Neutrophil (primary cell): ENCODE data around the gene PCDHB9.
"Not testable (repeated sequence)": the region's sequence is repeated elsewhere in the genome, so short reads cannot be mapped to it uniquely, and the experiment has no call there.

ENCODE experiments used
- H3K27ac ChIP-seq: fragments of 200-600 bp; sonication (generic); 2 replicates; pipeline ENCODE4 v1.5.1; 2016; ENCODE audit warnings: mild to moderate bottlenecking, moderate library complexity
- H3K27me3 ChIP-seq: fragments of 200-600 bp; sonication (generic); 2 replicates; pipeline ENCODE4 v1.6.0; 2016; ENCODE audit warnings: mild to moderate bottlenecking
- H3K36me3 ChIP-seq: fragments of 200-600 bp; sonication (generic); 2 replicates; pipeline ENCODE4 v1.5.1; 2017
- H3K4me1 ChIP-seq, 2 experiments: fragments of 200-600 bp in 1 of 2; sonication (generic) in 1 of 2; 1 replicate in 1 of 2; 2 replicates in 1 of 2; pipeline versions ENCODE4 v1.5.1 to v1.6.1; 2013 to 2016; ENCODE audit warnings: low read depth in 1 of 2, low read length in 1 of 2, mild to moderate bottlenecking in 1 of 2, moderate library complexity in 1 of 2; ENCODE audit not compliant: control insufficient read depth in 1 of 2, insufficient read depth in 1 of 2
- H3K4me3 ChIP-seq, 2 experiments: fragments of 200-600 bp in 1 of 2; sonication (generic) in 1 of 2; 1 replicate in 1 of 2; 2 replicates in 1 of 2; pipeline ENCODE4 v1.5.1; 2013 to 2016; ENCODE audit warnings: low read depth in 1 of 2, low read length in 1 of 2, mild to moderate bottlenecking in 1 of 2, moderate library complexity in 1 of 2
- H3K9me3 ChIP-seq: fragments of 200-600 bp; sonication (generic); 2 replicates; pipeline ENCODE4 v1.5.1; 2016
- TF ChIP-seq, protein P1 (sequence below): fragments of 200-600 bp; sonication (generic); IDR thresholded peaks from 2 replicates; pipeline ENCODE4 v1.5.1; 2016; ENCODE audit warnings: antibody characterized with exemption

PCDHB9 gene

DNA sequence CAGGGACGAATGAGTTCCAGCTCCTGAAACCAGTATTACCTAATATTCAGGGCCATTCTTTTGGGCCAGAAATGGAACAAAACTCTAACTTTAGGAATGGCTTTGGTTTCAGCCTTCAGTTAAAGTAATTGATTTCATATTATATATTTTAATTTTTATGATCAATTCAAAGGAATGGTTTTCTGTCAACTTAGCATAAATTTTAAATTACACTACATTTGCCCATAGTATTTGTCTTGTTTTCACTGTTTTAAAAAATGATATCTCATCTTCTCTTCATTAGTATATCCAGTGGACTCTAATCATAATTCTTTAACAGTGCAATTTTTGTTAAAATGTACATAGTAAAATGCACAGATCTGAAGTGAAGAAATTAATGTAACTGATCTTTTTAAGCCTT is 6.6 kb upstream of the PCDHB9 start:
- Histone ChIP-seq H3K27ac (no peak overlapping the region), H3K27me3 (peaks cover 70% of the 10 kb centered on the region), H3K36me3 (no peaks in the 10 kb centered on the region), H3K4me3 (no peak overlapping the region), H3K4me1 (no peaks in the 10 kb centered on the region), H3K9me3 (peaks cover 29% of the 10 kb centered on the region)
- TF ChIP-seq, protein P1, sequence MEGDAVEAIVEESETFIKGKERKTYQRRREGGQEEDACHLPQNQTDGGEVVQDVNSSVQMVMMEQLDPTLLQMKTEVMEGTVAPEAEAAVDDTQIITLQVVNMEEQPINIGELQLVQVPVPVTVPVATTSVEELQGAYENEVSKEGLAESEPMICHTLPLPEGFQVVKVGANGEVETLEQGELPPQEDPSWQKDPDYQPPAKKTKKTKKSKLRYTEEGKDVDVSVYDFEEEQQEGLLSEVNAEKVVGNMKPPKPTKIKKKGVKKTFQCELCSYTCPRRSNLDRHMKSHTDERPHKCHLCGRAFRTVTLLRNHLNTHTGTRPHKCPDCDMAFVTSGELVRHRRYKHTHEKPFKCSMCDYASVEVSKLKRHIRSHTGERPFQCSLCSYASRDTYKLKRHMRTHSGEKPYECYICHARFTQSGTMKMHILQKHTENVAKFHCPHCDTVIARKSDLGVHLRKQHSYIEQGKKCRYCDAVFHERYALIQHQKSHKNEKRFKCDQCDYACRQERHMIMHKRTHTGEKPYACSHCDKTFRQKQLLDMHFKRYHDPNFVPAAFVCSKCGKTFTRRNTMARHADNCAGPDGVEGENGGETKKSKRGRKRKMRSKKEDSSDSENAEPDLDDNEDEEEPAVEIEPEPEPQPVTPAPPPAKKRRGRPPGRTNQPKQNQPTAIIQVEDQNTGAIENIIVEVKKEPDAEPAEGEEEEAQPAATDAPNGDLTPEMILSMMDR, result no peak

DNA sequence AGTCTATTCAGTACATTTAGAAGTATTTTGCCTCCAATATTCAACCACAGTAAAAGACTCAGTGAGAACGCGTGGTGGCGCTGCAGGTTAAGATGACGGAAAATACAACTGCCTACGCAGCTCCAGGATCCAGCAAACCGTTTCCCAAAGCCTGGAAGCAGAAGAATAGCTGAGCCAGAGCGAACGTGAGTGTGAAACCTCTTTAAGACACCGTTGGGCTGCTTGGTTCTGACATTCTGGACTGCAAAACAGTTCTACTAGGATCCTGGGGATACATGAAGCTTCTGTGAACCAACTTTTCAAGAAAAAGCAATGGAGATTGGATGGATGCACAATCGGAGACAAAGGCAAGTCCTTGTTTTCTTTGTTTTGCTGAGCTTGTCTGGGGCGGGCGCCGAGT is 4.7 kb upstream of the PCDHB9 start, which contains the start of gene PCDHB16:
Gene PCDHB16 (plus strand): TSS at position 140 of the 400 bp plus-strand sequence. CDS start 173 bp downstream, at position 313.
- H3K27me3 ChIP-seq, result peaks cover 55% of the 10 kb centered on the region
- H3K36me3 ChIP-seq, result no peaks in the 10 kb centered on the region
- TF ChIP-seq, protein P1, result no peak
- H3K9me3 ChIP-seq, result peaks cover 23% of the 10 kb centered on the region
- H3K4me3 ChIP-seq, result no peak within 1 kb of the TSS
- no peak within 1 kb of the TSS for H3K27ac ChIP-seq
- H3K4me1 ChIP-seq, result no peaks in the 10 kb centered on the region

DNA sequence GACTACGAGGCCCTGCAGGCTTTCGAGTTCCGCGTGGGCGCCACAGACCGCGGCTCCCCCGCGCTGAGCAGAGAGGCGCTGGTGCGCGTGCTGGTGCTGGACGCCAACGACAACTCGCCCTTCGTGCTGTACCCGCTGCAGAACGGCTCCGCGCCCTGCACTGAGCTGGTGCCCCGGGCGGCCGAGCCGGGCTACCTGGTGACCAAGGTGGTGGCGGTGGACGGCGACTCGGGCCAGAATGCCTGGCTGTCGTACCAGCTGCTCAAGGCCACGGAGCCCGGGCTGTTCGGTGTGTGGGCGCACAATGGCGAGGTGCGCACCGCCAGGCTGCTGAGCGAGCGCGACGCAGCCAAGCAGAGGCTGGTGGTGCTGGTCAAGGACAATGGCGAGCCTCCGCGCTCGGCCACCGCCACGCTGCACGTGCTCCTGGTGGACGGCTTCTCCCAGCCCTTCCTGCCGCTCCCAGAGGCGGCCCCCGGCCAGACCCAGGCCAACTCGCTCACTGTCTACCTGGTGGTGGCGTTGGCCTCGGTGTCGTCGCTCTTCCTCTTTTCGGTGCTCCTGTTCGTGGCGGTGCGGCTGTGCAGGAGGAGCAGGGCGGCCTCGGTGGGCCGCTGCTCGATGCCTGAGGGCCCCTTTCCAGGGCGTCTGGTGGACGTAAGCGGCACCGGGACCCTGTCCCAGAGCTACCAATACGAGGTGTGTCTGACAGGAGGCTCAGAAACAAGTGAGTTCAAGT is 2.7 kb upstream of the PCDHB9 start:
- H3K27me3 ChIP-seq, result peaks cover 53% of the 10 kb centered on the region
- H3K4me3 ChIP-seq, H3K36me3 ChIP-seq, H3K27ac ChIP-seq, H3K4me1 ChIP-seq: not testable (repeated sequence)
- peaks cover 10% of the 10 kb centered on the region for H3K9me3 ChIP-seq

DNA sequence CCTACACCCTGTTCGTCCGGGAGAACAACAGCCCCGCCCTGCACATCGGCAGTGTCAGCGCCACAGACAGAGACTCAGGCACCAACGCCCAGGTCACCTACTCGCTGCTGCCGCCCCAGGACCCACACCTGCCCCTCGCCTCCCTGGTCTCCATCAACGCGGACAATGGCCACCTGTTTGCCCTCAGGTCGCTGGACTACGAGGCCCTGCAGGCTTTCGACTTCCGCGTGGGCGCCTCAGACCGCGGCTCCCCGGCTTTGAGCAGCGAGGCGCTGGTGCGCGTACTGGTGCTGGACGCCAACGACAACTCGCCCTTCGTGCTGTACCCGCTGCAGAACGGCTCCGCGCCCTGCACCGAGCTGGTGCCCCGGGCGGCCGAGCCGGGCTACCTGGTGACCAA is 1.7 kb downstream of the PCDHB9 start:
- H3K27ac ChIP-seq, H3K36me3 ChIP-seq, H3K4me3 ChIP-seq, H3K4me1 ChIP-seq, H3K9me3 ChIP-seq: not testable (repeated sequence)
- peaks cover 33% of the 10 kb centered on the region for H3K27me3 ChIP-seq

DNA sequence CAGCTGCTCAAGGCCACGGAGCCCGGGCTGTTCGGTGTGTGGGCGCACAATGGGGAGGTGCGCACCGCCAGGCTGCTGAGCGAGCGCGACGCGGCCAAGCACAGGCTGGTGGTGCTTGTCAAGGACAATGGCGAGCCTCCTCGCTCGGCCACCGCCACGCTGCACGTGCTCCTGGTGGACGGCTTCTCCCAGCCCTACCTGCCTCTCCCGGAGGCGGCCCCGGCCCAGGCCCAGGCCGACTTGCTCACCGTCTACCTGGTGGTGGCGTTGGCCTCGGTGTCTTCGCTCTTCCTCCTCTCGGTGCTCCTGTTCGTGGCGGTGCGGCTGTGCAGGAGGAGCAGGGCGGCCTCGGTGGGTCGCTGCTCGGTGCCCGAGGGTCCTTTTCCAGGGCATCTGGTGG is 2.2 kb downstream of the PCDHB9 start:
- H3K4me3 ChIP-seq, H3K36me3 ChIP-seq, H3K4me1 ChIP-seq, H3K9me3 ChIP-seq, H3K27ac ChIP-seq: not testable (repeated sequence)
- H3K27me3 ChIP-seq, result peaks cover 32% of the 10 kb centered on the region

DNA sequence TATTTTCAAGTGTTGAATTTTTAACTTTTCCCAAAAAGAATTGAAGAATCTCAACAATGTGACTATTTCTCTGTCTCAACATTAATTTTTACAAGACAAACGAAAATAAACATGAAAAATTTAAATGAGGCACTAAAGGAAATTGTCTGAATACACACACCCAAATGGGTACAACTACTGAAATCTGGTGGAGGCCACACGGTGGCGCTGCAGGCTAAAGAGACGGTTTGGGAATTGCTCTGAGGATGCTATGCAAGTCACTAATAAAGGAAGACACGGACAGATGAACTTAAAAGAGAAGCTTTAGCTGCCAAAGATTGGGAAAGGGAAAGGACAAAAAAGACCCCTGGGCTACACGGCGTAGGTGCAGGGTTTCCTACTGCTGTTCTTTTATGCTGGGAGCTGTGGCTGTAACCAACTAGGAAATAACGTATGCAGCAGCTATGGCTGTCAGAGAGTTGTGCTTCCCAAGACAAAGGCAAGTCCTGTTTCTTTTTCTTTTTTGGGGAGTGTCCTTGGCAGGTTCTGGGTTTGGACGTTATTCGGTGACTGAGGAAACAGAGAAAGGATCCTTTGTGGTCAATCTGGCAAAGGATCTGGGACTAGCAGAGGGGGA is 5.3 kb downstream of the PCDHB9 start, which contains the start of gene PCDHB10:
Gene PCDHB10 (plus strand): TSS at position 244 of the 616 bp plus-strand sequence. CDS start 200 bp downstream, at position 444.
- H3K9me3 ChIP-seq, result no peaks in the 10 kb centered on the region
- H3K4me3 ChIP-seq, result no peak within 1 kb of the TSS
- H3K27ac ChIP-seq, result no peak within 1 kb of the TSS
- H3K36me3 ChIP-seq, result no peaks in the 10 kb centered on the region
- TF ChIP-seq, protein P1, result no peak
- peaks cover 23% of the 10 kb centered on the region for H3K27me3 ChIP-seq
- H3K4me1 ChIP-seq, result no peaks in the 10 kb centered on the region

DNA sequence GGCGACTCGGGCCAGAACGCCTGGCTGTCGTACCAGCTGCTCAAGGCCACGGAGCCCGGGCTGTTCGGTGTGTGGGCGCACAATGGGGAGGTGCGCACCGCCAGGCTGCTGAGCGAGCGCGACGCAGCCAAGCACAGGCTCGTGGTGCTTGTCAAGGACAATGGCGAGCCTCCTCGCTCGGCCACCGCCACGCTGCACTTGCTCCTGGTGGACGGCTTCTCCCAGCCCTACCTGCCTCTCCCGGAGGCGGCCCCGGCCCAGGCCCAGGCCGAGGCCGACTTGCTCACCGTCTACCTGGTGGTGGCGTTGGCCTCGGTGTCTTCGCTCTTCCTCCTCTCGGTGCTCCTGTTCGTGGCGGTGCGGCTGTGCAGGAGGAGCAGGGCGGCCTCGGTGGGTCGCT is 7.4 kb downstream of the PCDHB9 start:
- H3K27ac ChIP-seq, H3K9me3 ChIP-seq, H3K27me3 ChIP-seq, H3K36me3 ChIP-seq, H3K4me3 ChIP-seq, H3K4me1 ChIP-seq: not testable (repeated sequence)
